Measurements from ENCODE around the gene TMEM101.
"Not testable (repeated sequence)": the region's sequence is repeated elsewhere in the genome, so short reads cannot be mapped to it uniquely, and the experiment has no call there.

TMEM101 gene

GRCh38 chr17:44023545-44024270 lies 8.9 kb upstream of the TMEM101 start:
- no peak overlapping the region for H3K4me3 ChIP-seq (replicated peaks; ENCODE audit: low read depth, low read length)
- DNase-seq (ENCODE audit: extremely low read depth, low read depth) = no peak
- no peak for TF ChIP-seq CTCF (IDR thresholded peaks at IDR 0.05; ENCODE audit: low read depth, low read length, missing control alignments)

DNA sequence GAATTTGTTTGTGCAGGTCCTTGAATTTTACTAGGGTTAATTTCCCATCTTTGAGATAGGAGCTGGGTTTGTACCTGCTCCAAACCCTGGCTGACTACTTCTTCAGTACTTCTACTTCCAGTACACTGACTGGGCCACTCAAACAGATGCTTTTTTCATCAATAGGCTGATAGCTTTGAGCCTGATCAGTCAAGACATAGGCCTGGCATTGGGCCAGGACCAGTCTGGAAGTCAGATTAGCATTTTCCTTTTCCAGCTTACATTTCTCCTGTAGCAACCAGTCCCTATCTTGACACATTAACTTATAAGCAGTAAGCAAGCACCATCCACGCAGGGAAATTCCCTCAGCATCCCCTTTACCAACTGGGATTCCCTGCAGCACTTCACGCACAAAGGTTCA lies 7.5 kb upstream of the TMEM101 start:
- no peak for TF ChIP-seq CTCF (IDR thresholded peaks at IDR 0.05; ENCODE audit: low read depth, low read length, missing control alignments)
- no peak overlapping the region for H3K4me3 ChIP-seq (replicated peaks; ENCODE audit: low read depth, low read length)
- no peak for DNase-seq (ENCODE audit: extremely low read depth, low read depth)

DNA sequence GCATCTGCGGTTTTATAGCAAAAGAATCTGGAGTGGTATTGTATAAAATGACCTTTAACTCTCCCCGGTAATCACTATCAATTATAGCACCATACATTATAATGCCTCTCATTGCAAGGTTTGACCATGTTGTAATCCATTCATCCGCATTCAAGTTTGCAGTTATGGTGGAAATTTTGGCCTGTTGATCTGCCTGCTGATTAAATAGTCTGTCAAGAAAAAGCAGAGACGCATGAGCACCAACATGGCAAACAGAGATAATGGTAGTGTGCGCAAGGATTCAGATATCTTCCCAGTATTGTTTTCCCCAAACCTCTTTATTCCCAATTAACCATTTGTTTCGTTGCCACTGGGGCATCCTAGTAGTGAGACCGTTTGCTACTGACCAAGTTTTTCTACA lies 6.5 kb upstream of the TMEM101 start:
- DNase-seq (ENCODE audit: extremely low read depth, low read depth); H3K4me3 ChIP-seq (replicated peaks; ENCODE audit: low read depth, low read length): not testable (repeated sequence)

DNA sequence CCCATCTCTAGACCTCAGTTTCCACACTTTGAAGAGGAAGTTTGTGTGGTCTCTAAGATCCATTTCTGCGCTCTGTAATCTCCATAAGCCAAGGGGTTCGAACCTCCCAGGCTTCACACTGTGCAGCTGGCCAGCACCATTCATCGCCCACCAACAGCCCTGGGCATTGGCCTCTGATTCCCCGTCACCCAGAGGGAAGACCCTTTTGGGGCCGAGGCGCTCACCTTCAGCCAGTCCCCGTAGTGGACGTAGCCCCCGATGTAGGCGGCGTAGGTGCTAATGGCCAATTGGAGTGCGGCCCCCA lies 678 bp downstream of the TMEM101 start:
- no peak for TF ChIP-seq CTCF (IDR thresholded peaks at IDR 0.05; ENCODE audit: low read depth, low read length, missing control alignments)
- no peak for DNase-seq (ENCODE audit: extremely low read depth, low read depth)
- H3K4me3 ChIP-seq (replicated peaks; ENCODE audit: low read depth, low read length) = peak overlapping the region; percentile 99

DNA sequence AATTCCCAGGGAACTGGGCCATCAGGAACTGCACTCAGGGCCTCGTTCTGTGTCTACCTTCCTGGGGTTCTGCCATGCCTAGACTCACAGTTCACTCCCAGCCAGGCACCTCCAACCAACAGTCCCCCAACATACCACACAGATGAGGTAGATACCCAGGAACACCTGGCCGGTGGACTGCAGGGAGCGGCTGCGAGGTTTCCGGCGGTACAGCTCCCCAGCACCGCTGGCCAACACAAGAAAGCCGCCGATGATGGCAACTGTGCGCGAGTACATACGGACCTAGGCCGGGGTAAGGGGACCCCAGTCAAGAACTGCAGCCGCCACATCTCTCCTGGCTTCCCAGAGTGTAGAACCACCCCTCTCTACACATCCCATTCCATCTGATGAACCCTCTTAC lies 1.9 kb downstream of the TMEM101 start:
- no peak for TF ChIP-seq CTCF (IDR thresholded peaks at IDR 0.05; ENCODE audit: low read depth, low read length, missing control alignments)
- no peak overlapping the region for H3K4me3 ChIP-seq (replicated peaks; ENCODE audit: low read depth, low read length)
- DNase-seq (ENCODE audit: extremely low read depth, low read depth) = no peak

- no peak for DNase-seq (ENCODE audit: extremely low read depth, low read depth)
- H3K4me3 ChIP-seq (replicated peaks; ENCODE audit: low read depth, low read length) = no peak overlapping the region
- TF ChIP-seq CTCF (IDR thresholded peaks at IDR 0.05; ENCODE audit: low read depth, low read length, missing control alignments) = no peak
These were observed 2.4 kb downstream of the TMEM101 start for GRCh38 chr17:44012391-44012790.

DNA sequence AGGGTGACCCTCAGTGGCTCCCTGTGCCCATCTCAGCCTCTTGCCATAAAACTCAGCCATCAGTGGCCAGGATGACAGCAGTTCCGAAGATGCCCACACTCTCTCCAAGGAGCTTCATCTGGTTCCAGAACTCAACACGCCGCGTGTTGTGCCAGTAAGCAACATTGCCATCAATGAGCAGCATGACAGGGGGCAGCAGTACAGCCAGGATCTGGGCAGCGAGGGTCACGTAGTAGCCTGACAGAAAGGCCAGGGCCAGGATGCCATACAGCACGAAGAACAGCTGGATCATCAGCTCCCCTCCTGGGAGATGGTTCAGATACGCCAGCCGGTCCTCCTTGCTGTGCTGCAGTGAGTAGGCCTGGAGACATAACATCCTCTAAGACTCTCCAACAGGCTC lies 2.9 kb downstream of the TMEM101 start:
- no peak for TF ChIP-seq CTCF (IDR thresholded peaks at IDR 0.05; ENCODE audit: low read depth, low read length, missing control alignments)
- no peak for DNase-seq (ENCODE audit: extremely low read depth, low read depth)

More for the DNA sequence above, 2.9 kb downstream of the TMEM101 start:
- no peak overlapping the region for H3K4me3 ChIP-seq (replicated peaks; ENCODE audit: low read depth, low read length)
